Nephron progenitor cell (in vitro differentiated cells): ENCODE results near the gene DMAC1.

Experiments used
- DNase-seq: peaks from one replicate; pipeline ENCODE4 v3.0.0; 2021
- H3K27ac Mint-ChIP-seq: 2 replicates; pipeline ENCODE4 v1.8.0; 2021; ENCODE audit warnings: mild to moderate bottlenecking, moderate library complexity, mixed read lengths
- H3K27me3 Mint-ChIP-seq: 2 replicates; pipeline ENCODE4 v1.8.0; 2021; ENCODE audit warnings: mild to moderate bottlenecking, low read depth, mixed read lengths; ENCODE audit not compliant: poor library complexity
- H3K36me3 Mint-ChIP-seq: 2 replicates; pipeline ENCODE4 v1.8.0; 2021; ENCODE audit warnings: low read depth, mixed read lengths
- H3K4me1 Mint-ChIP-seq: 2 replicates; pipeline ENCODE4 v1.8.0; 2021; ENCODE audit warnings: mixed read lengths
- H3K4me3 Mint-ChIP-seq: 2 replicates; pipeline ENCODE4 v1.8.0; 2021; ENCODE audit warnings: mild to moderate bottlenecking, moderate library complexity, mixed read lengths
- H3K9me3 Mint-ChIP-seq: 2 replicates; pipeline ENCODE4 v1.8.0; 2021; ENCODE audit warnings: mild to moderate bottlenecking, moderate library complexity, mixed read lengths
- TF ChIP-seq, protein P1 (sequence below): fragments of 200-600 bp; sonication (generic); IDR thresholded peaks from 2 replicates; pipeline ENCODE4 v1.5.0; 2021; ENCODE audit warnings: antibody characterized with exemption

DMAC1 gene

GRCh38 chr9:7834531-7834930 is 35.0 kb upstream of the DMAC1 start:
- TF ChIP-seq, protein P1, sequence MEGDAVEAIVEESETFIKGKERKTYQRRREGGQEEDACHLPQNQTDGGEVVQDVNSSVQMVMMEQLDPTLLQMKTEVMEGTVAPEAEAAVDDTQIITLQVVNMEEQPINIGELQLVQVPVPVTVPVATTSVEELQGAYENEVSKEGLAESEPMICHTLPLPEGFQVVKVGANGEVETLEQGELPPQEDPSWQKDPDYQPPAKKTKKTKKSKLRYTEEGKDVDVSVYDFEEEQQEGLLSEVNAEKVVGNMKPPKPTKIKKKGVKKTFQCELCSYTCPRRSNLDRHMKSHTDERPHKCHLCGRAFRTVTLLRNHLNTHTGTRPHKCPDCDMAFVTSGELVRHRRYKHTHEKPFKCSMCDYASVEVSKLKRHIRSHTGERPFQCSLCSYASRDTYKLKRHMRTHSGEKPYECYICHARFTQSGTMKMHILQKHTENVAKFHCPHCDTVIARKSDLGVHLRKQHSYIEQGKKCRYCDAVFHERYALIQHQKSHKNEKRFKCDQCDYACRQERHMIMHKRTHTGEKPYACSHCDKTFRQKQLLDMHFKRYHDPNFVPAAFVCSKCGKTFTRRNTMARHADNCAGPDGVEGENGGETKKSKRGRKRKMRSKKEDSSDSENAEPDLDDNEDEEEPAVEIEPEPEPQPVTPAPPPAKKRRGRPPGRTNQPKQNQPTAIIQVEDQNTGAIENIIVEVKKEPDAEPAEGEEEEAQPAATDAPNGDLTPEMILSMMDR, result no peak
- Mint-ChIP-seq H3K4me3 (no peak overlapping the region), H3K27ac (no peak overlapping the region), H3K9me3 (peaks cover 19% of the 10 kb centered on the region), H3K36me3 (peaks cover 3% of the 10 kb centered on the region), H3K4me1 (peaks cover 18% of the 10 kb centered on the region), H3K27me3 (peaks cover 12% of the 10 kb centered on the region)
- DNase-seq, result no peak

- Mint-ChIP-seq H3K27me3 (no peaks in the 10 kb centered on the region), H3K4me1 (peaks cover 10% of the 10 kb centered on the region), H3K36me3 (peaks cover 4% of the 10 kb centered on the region), H3K27ac (no peak overlapping the region), H3K4me3 (no peak overlapping the region), H3K9me3 (peaks cover 24% of the 10 kb centered on the region)
- TF ChIP-seq, protein P1, result no peak
- no peak for DNase-seq
Observed at GRCh38 chr9:7828334-7828733, 28.8 kb upstream of the DMAC1 start.

DNA sequence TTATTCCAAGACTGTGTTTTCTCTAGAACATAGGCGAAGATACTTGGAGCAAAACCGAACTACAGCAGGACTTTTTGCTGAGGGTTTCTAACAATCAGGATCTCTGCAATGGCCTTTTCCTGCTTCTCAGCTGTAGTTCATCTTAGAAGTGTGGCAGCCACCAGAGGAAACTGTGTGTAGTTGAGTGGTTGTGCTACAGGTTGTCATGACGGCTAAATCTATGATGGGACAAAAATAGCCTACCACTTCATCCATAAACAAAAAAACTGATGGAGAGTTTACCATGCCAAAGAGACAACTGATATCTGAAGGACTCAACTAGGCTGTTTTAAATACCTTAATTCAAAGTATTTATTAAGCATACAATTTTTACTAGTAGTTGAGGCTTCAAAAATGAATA is 28.2 kb upstream of the DMAC1 start:
- Mint-ChIP-seq H3K27ac (no peak overlapping the region), H3K9me3 (peaks cover 24% of the 10 kb centered on the region), H3K4me1 (peaks cover 5% of the 10 kb centered on the region), H3K36me3 (peaks cover 4% of the 10 kb centered on the region), H3K27me3 (no peaks in the 10 kb centered on the region), H3K4me3 (no peak overlapping the region)
- no peak for DNase-seq
- TF ChIP-seq, protein P1, result no peak

- Mint-ChIP-seq H3K36me3 (peaks cover 4% of the 10 kb centered on the region), H3K27ac (no peak overlapping the region), H3K4me3 (no peak overlapping the region), H3K4me1 (peaks cover 4% of the 10 kb centered on the region), H3K9me3 (peaks cover 24% of the 10 kb centered on the region), H3K27me3 (no peaks in the 10 kb centered on the region)
- TF ChIP-seq, protein P1, result no peak
- no peak for DNase-seq
Observed at GRCh38 chr9:7827056-7827455, 27.5 kb upstream of the DMAC1 start.

DNA sequence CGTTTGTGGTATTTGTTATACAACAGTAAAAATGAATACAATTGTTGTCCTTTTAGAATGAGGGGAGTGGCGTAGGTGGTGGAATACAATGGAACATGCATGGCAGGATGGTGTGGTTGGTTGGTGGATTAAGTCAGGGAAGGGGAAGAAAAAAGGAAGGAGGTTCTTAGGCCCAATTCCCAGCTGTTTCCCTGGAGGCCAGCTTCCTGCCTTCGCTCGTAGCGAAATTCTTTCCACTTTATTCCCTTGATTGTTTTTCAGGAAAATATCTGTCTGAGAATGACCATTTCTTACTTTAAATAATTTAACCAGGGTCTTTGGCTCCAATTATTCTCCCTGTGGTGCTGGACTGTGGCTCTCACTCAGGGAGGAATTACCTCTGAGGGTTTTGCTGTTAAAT is 24.1 kb upstream of the DMAC1 start:
- TF ChIP-seq, protein P1, result no peak
- no peak overlapping the region for H3K4me3 Mint-ChIP-seq
- H3K27ac Mint-ChIP-seq, result no peak overlapping the region
- DNase-seq, result no peak
- no peaks in the 10 kb centered on the region for H3K36me3 Mint-ChIP-seq
- H3K27me3 Mint-ChIP-seq, result no peaks in the 10 kb centered on the region
- H3K9me3 Mint-ChIP-seq, result peaks cover 4% of the 10 kb centered on the region
- no peaks in the 10 kb centered on the region for H3K4me1 Mint-ChIP-seq

DNA sequence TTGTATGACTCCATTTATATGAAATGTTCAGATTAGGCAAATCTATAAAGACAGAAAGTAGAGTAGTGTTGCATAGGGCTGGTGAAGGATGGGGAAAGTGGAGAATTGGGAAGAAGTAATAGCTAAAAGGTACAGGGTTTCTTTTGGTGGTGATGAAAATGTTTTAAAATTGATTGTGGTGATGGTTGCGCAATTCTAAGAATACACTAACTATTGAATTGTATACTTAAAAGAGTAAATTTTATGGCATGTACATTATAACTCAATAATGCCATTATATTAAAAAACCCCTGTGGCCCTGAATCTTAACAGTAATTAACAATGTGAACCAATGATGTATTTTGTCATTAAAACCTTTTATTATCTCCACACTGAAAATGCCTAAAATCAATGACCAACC is 20.4 kb upstream of the DMAC1 start:
- peaks cover 3% of the 10 kb centered on the region for H3K4me1 Mint-ChIP-seq
- no peaks in the 10 kb centered on the region for H3K36me3 Mint-ChIP-seq
- TF ChIP-seq, protein P1, result no peak
- no peak overlapping the region for H3K4me3 Mint-ChIP-seq
- no peak overlapping the region for H3K27ac Mint-ChIP-seq
- H3K27me3 Mint-ChIP-seq, result no peaks in the 10 kb centered on the region
- no peak for DNase-seq
- no peaks in the 10 kb centered on the region for H3K9me3 Mint-ChIP-seq
